Hematopoietic multipotent progenitor cell treated with erythropoietin and hydrocortisone succinate and interleukin-3 and kit ligand, for 17 days (in vitro differentiated cells): ENCODE measurements around the gene CPXM1.
"Not testable (repeated sequence)": the region's sequence is repeated elsewhere in the genome, so short reads cannot be mapped to it uniquely, and the experiment has no call there.

Source experiments
- DNase-seq: peaks from one replicate; pipeline ENCODE4 v3.0.0-alpha.2; 2015; ENCODE audit warnings: low spot score

The CPXM1 gene

DNA sequence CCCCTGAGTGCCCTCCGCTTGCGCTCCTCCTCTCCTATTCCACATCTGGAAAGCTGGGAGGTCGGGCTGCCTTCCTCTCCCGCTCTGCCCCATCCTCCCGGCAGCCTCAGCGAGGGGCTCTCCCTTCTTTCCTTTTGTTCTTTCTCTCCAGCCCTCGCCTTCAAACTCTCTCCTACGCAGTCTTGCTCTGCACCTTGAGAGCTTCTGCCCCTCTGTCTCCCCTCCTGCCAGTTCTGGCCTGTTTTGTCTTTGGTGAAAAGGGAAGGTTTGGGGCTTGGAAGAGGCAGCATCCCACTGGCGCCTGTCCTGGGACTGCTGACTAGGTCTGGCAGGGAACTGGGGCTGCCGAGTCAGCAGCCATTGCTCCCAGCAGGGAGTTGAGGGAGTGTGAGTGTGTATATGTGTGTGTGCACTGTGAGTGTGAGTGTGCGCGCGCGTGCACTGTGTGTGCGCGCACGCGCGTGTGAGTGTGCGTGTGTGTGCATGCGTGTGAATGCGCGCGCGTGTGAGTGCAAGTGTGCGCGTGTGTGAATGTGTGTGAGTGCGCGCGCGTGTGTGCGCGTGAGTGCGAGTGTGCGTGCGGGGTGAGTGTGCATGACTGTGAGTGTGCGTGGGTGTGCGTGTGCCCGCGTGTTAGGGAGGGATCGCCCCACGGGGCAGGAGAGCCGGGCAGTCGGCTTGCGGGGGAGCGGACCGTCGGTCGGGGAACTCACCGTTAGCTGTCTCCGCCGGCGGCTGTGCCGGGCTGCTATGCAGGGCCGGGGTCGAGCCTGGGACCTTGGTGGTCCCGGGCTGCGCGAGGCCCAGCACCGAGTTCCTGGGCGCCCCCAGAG is 523 bp downstream of the CPXM1 start:
- DNase-seq, result no peak

GRCh38 chr20:2799271-2799670 is 1.2 kb downstream of the CPXM1 start:
- DNase-seq, result no peak

DNA sequence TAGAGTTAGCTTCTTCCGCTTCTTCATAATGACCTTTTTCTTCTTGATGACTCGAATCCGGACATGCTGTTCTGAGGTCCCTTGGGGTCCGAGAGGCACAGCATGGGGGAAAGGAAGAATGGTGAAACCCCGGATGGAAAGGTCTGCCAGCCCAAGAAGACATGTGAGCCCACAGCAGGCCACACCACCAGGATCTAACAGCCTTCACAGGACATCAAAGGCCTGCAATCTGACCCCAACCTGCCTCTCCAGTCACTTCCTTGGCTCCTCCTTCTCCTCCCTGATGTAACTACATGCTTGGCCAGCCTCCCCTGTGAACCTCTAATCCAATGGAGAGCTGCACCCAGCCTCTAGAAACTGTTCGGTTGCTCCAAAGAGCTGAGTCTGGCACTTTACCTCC is 1.6 kb downstream of the CPXM1 start:
- DNase-seq, result no peak

DNA sequence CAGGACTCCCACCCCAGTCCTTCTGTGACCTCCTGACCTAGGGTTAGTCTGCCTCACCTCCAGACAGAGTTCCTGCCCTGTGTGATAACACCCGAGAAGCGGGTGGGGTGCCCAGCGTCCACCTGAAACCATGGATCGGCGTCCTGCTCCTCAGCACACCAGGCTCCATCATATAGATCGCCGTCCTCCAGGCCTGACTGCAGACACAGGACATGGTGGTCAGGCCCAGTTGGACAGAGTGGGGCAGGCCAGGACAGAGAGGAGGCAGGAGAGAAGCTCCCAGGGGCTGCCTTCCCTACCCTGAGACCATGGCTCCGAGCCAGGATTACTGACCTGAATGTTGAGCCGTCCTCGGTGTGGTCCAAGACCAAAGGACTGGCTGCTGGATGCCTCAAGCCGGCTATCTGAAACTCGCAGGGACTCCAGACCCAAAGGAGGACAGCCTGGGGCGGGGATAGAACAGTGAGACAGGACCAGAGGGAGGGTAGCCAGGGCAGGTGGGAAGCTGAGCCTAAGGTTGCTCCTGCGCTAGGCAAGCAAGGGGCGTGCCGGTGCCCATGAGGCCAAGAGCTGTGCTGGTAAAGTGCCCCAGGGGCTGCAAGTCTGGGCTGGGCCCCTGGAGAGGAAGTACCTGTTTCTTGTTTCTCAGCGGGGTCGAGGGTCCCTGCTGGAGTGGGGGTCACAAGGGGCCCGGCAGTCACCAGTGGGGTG is 2.2 kb downstream of the CPXM1 start:
- DNase-seq, result no peak

DNA sequence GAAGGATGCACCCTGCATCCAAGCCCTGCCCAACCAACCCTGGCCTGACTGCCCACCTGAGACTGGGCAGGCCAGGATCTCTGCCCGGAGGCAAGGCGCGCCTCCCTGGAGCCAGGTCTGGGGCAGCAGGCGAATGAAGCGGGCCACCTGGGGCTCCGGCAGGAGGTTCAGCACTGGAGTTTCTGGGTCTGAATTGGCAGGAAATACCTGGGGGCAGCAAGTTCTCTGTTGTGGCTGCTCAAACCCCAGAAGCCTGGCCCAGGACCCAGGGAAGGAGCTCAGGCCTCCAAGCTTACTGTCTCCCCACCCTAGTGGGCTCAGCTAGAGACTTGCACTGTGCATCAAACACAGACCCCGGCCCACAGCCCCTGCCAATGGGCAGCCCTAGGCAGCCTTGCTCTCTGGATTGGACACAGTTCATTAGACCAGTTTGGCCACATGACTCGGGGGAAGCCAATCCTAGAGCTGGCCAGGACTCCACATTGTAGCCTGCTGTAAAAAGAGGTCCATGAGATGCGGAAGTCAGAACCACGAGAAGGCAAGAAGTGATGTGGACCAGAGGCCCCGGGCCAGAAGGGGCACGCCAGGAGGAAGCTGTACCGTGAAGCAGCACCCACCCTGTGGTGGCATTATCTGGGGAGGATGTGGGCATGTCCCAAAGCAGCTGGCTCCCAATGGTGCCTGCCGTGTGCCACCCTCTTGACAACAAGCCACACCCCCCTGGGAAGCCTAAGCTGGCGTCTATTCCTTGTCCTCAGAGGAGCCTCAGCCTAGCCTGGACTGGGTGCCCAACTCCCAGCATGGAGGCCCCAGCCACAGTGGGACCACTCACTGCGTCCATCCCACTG is 3.1 kb downstream of the CPXM1 start:
- no peak for DNase-seq

DNA sequence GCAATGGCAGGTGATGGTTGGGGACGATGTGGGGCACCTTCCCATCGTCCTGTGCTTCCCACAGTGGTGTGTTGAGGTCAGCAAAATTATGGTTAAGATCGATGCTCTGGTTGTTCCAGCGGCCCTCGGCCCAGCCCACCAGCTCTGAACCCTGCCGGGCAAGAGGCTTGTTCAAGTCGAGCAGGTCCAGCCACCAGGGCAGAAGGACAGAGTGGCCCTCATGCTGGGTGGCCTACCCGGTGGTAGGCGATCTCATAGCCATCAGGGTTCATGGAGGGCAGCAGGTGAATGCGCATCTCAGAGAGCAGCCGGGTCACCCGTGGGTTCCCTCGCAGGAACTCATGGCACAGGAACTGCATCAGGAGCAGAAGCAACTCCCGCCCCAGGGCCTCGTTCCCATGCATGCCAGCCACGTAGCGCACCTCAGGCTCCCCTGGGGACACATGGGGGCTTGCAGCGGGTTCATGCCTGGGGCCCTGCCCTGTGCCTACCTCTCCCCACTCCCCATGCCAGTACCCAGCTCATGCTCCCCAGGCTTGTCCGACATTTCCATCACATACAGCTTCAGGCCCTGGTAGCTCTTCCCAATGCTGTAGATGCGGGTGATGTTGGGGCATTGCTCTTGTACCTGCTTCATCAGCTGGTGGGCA is 4.3 kb downstream of the CPXM1 start:
- DNase-seq, result no peak

DNA sequence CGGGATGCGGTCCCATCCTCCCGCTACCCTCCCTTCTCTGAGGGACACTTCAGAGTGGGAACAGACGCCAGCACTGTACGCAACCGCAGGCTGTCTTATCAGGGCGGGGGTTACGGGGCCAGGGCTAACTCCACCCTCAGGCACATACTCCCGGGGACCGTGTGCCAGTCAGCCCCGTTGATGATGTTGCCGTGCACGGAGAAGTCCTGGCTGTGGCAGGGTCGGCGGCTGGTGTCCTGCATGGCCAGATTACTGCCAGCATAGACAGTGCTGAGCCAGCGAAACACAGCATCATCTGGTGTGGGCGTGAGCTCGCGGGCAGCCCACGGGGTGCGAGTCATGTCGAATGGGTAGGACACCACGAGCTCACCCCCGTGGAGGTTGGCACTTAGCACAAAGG is 5.0 kb downstream of the CPXM1 start:
- DNase-seq, result no peak

DNA sequence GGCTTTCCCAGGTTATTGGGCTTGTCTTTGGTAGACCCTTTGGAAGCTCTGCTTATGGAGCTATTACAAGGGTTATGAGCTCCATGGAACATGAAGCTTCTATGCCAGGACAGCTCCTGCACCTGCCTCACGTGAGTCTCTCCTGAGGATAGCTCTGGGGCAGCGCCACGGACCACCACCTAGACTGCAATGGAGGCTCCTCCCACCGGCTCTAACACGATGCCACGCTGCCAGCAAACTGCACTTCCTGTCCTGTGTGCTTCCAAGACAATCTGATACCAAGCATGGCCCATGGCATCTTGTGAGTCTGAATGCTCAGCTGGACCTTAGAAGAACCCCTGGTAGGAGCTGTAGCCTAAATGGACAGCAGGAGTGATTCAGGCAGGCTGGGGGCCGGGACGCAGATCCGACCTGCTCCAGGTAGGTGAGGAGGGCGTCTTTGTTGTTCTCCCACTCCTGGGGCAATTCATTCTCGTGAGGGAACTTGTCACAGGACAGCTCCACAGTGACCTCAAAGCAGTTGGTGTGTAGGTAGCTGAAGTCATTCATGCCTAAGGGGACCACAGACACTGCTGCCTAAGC is 5.5 kb downstream of the CPXM1 start:
- DNase-seq, result no peak

DNA sequence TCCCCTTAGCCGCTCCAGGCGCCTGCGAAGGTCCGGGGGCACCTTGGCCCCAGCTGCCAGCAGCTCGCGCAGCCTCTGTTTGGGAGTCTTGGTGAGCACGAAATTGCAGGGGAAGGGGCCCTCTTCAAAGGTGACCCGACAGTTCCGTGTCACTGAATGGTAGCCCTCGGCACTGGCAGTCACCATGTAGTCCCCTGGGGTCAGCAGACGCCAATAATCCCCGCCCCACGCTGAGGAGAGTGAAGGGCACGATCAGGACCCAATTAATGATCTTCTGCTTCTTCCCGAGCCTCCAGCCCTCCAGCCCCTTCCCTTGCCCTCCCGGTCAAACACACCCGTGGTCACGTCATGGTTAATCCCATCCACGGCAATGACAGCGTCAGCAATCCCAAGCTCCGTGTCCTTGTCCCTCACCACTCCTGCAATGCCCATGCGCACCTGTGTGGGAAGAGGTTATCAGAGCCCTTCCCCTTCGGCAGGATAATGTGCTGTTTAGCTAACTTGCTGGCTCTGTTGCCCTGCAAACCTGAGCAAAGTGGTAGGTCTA is 6.2 kb downstream of the CPXM1 start:
- no peak for DNase-seq

GRCh38 chr20:2793471-2793870 is 7.0 kb downstream of the CPXM1 start:
- DNase-seq, result no peak

DNA sequence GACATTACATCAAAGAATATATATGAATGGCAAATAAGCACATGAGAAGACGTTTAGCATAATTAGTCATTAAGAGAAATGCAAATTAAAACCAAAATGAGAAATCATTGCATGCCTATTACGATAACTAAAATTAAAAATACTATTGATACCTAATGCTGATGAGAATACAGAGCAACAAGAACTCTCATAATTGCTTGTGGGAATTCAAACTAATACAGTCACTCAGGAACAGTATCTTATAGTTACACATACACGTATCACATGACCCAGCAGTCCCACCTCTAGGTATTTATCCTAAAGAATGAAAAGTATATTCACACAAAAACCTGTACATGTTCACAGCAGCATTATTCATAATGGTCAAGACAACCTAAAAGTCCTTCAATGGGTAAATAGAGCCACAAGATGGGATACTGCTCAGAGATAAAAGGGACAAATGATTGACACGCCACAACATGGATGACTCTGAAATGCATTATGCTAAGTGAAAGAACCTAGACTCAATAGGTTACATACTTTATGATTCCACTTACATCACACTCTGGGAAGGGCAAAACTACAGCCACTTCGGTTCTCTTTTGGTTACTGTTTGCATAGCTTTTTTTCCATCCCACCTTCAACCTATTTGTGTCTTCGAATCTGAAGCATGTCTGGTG is 16.4 kb downstream of the CPXM1 start:
- no peak for DNase-seq

GRCh38 chr20:2780948-2781347 is 19.5 kb downstream of the CPXM1 start:
- no peak for DNase-seq

DNA sequence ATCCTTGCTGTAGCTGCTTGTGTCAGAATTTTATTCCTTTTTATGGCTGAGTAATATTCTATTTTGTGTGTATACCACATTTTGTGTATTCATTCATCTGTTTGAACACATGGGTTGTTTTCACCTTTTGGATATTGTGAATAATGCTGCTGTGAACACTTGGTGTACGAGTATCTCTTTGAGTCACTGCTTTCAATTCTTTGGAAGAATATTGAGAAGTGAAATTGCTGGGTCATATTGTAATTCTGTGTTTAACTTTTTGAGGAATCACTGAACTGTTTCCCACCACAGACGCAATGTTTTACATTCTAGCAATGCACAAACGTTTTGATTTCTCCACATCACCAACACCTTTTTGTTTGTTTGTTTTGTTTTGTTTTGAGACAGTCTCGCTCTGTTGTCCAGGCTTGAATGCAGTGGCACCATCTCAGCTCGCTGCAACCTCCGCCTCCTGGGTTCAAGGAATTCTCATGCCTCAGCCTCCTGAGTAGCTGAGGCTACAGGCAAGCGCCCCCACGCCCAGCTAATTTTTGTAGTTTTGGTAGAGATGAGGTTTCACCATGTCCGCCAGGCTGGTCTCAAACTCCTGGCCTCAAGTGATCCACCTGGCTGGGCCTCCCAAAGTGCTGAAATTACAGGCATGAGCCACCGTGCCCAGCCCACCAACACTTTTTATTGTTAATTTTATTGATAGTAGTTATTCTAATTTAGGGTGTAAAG is 21.7 kb downstream of the CPXM1 start:
- DNase-seq, result no peak

DNA sequence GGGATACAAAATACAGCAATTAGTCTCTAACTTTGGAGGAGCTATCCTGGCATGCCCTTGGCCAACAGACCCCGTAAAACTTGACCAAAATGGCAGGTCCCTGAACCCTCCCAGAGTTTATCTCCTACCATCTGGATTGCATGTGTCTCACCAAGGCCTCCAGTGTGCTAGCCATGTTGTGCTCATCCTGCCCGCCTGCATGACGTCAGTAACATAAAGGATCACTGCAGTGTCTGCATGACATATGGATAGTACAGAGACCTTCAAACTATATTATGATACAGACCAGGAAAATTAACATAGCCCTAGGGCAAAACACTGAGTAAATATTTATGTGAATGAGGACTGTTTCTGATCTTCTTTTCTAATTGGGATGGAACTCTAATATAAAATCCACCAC is 25.3 kb downstream of the CPXM1 start:
- no peak for DNase-seq

GRCh38 chr20:2773812-2774211 is 26.6 kb downstream of the CPXM1 start:
- no peak for DNase-seq

DNA sequence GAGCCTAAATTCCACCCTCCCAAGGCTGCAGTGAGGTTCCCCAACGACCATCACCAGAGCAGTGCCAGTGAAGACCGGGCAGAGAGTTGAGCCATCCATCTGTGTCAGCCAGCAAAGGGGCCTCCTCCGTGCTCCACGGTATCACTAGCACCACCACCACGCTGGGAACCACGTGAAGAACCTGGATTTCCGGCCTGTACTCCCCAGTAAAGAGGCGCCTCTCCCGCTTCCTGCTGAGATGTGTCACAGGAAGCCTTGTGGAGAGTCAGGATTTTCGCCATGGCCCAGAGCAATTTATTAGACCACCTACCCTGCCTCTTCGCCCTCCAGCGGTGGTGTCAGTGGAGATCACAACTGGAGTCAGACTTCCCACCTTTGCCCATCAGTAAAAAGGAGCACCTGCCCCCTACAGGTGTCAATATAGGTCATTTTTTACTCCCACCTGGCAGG is 28.8 kb downstream of the CPXM1 start:
- DNase-seq, result no peak

- DNase-seq, result not testable (repeated sequence)
These were observed 30.3 kb downstream of the CPXM1 start for GRCh38 chr20:2770091-2770490.

GRCh38 chr20:2768632-2769015 is 31.8 kb downstream of the CPXM1 start:
- DNase-seq, result no peak

- no peak for DNase-seq
These were observed 32.4 kb downstream of the CPXM1 start for GRCh38 chr20:2767768-2768631.
